ENCODE results near the gene HINFP.

- TF ChIP-seq CHD1 (IDR thresholded peaks at IDR 0.05; ENCODE audit: low read depth, low read length) (no peak), RCOR1 (IDR thresholded peaks at IDR 0.05; ENCODE audit: insufficient replicate concordance, low read length) (no peak), ELK1 (IDR thresholded peaks at IDR 0.05; ENCODE audit: borderline replicate concordance, low read depth, low read length) (no peak), CTCF (conservative IDR thresholded peaks at IDR 0.05; ENCODE audit: low read depth, low read length) (no peak), POLR2A (IDR thresholded peaks at IDR 0.05; ENCODE audit: low read depth, low read length) (no peak), CEBPB (IDR thresholded peaks at IDR 0.05; ENCODE audit: low read depth, low read length) (no peak), NFE2L2 (IDR thresholded peaks at IDR 0.05; ENCODE audit: low read depth, low read length) (no peak), USF2 (IDR thresholded peaks at IDR 0.05; ENCODE audit: low read depth, low read length) (no peak)
Measured at GRCh38 chr11:119118946-119119345, 2.4 kb upstream of the HINFP start.

All from IMR-90 (cell line).